Smooth muscle cell (in vitro differentiated cells): Measurements from ENCODE around the gene ZNF500. TPM values are rescaled to one million over a fixed set of nuclear protein-coding genes. Genes with fewer than 3 reads are reported as not detected.

Experiments
- DNase-seq: peaks from one replicate; lab custom pipeline; 2025; ENCODE audit not compliant: unreplicated experiment; lab: John Stamatoyannopoulos, UW
- H2AFZ ChIP-seq: fragments of 200-600 bp; sonication (generic); 2 replicates; pipeline ENCODE4 v1.6.0; 2016; ENCODE audit warnings: antibody characterized with exemption, low read depth, mild to moderate bottlenecking
- H3F3A ChIP-seq: fragments of 200-600 bp; sonication (generic); 2 replicates; pipeline ENCODE4 v1.6.0; 2017; ENCODE audit warnings: antibody characterized with exemption, low read depth
- H3K27ac ChIP-seq: fragments of 200-600 bp; sonication (generic); 2 replicates; pipeline ENCODE4 v1.5.1; 2016; ENCODE audit warnings: low read depth, mild to moderate bottlenecking
- H3K27me3 ChIP-seq: fragments of 200-600 bp; sonication (generic); 2 replicates; pipeline ENCODE4 v1.6.1; 2016; ENCODE audit warnings: low read depth, mild to moderate bottlenecking
- H3K36me3 ChIP-seq: fragments of 200-600 bp; sonication (generic); 2 replicates; pipeline ENCODE4 v1.5.1; 2016; ENCODE audit warnings: low read depth
- H3K4me1 ChIP-seq: fragments of 200-600 bp; sonication (generic); 2 replicates; pipeline ENCODE4 v1.5.1; 2016; ENCODE audit warnings: low read depth
- H3K4me2 ChIP-seq: fragments of 200-600 bp; sonication (generic); 2 replicates; pipeline ENCODE4 v1.6.0; 2016; ENCODE audit warnings: mild to moderate bottlenecking
- H3K4me3 ChIP-seq: fragments of 200-600 bp; sonication (generic); 2 replicates; pipeline ENCODE4 v1.5.1; 2016; ENCODE audit warnings: mild to moderate bottlenecking
- H3K79me2 ChIP-seq: fragments of 200-600 bp; sonication (generic); 2 replicates; pipeline ENCODE4 v1.6.0; 2016; ENCODE audit warnings: low read depth, mild to moderate bottlenecking
- H3K9ac ChIP-seq: fragments of 200-600 bp; sonication (generic); 2 replicates; pipeline ENCODE4 v1.6.0; 2016; ENCODE audit warnings: low read depth
- H3K9me3 ChIP-seq: fragments of 200-600 bp; sonication (generic); replicated peaks from 2 replicates; pipeline ENCODE4 v1.5.1; 2016; ENCODE audit warnings: low read depth
- H4K20me1 ChIP-seq: fragments of 200-600 bp; sonication (generic); 2 replicates; pipeline ENCODE4 v1.6.0; 2016; ENCODE audit warnings: low read depth
- CTCF ChIP-seq: fragments of 200-600 bp; sonication (generic); IDR thresholded peaks from 2 replicates; pipeline ENCODE4 v1.5.1; 2017; ENCODE audit warnings: borderline replicate concordance, mild to moderate bottlenecking, antibody characterized with exemption; ENCODE audit not compliant: insufficient read depth, poor library complexity, severe bottlenecking
- WGBS: methylation state at CpG from one replicate; pipeline ENCODE4 v1.1.7; 2016; ENCODE audit warnings: low lambda C conversion rate; 5-methylcytosine and 5-hydroxymethylcytosine counted together
- polyA plus RNA-seq: library from polyadenylated mRNA; unstranded; fragments of >200 nt; fragmentation: Nextera tagmentation; extraction: Ambion mirVana; gene quantifications from 2 replicates; pipeline ENCODE4 v1.2.1, GENCODE V29; 2016
- total RNA-seq: library from RNA; depleted of rRNA; stranded (reverse); fragments of >200 nt; gene quantifications from 2 replicates; pipeline ENCODE4 v1.2.3, GENCODE V29; 2014

The ZNF500 gene
- total and polyA plus RNA-seq, 2 experiments from 2014 or later = 4.1 to 7.1 TPM

GRCh38 chr16:4795181-4795827 lies 28.3 kb upstream of the ZNF500 start, which contains the start of gene SMIM22:
Gene SMIM22 (plus strand): TSS chr16:4795369. CDS start chr16:4795735, 366 bp downstream.
- no peak within 1 kb of the TSS for H3K4me2 ChIP-seq
- H2AFZ ChIP-seq = no peak within 1 kb of the TSS
- H3F3A ChIP-seq = no peaks in the 10 kb centered on the region
- 96% methylated on average over 14 of the region's 14 CpGs for WGBS
- no peaks in the 10 kb centered on the region for H3K36me3 ChIP-seq
- no peaks in the 10 kb centered on the region for H3K27me3 ChIP-seq
- no peaks in the 10 kb centered on the region for H3K79me2 ChIP-seq
- no peak within 1 kb of the TSS for H3K4me3 ChIP-seq
- H4K20me1 ChIP-seq = no peaks in the 10 kb centered on the region
- DNase-seq = no peak
- no peak within 1 kb of the TSS for H3K27ac ChIP-seq
- TF ChIP-seq CTCF = no peak
- no peaks in the 10 kb centered on the region for H3K4me1 ChIP-seq
- H3K9me3 ChIP-seq = no peaks in the 10 kb centered on the region
- no peak within 1 kb of the TSS for H3K9ac ChIP-seq

- no peaks in the 10 kb centered on the region for H3K36me3 ChIP-seq
- H3F3A ChIP-seq = no peaks in the 10 kb centered on the region
- no peaks in the 10 kb centered on the region for H3K4me1 ChIP-seq
- DNase-seq = no peak
- H3K4me3 ChIP-seq = no peak overlapping the region
- no peaks in the 10 kb centered on the region for H4K20me1 ChIP-seq
- WGBS = 68% methylated on average over 13 of the region's 13 CpGs
- no peak overlapping the region for H3K4me2 ChIP-seq
- no peaks in the 10 kb centered on the region for H3K9me3 ChIP-seq
- H3K79me2 ChIP-seq = no peaks in the 10 kb centered on the region
- no peak overlapping the region for H2AFZ ChIP-seq
- no peaks in the 10 kb centered on the region for H3K27me3 ChIP-seq
- H3K9ac ChIP-seq = no peak overlapping the region
- H3K27ac ChIP-seq = no peak overlapping the region
- TF ChIP-seq CTCF = no peak
Measured at GRCh38 chr16:4792951-4793513, 26.1 kb upstream of the ZNF500 start.

- no peaks in the 10 kb centered on the region for H3K9me3 ChIP-seq
- no peaks in the 10 kb centered on the region for H4K20me1 ChIP-seq
- 93% methylated on average over 10 of the region's 10 CpGs for WGBS
- no peaks in the 10 kb centered on the region for H3F3A ChIP-seq
- DNase-seq = no peak
- H3K27ac ChIP-seq = no peak overlapping the region
- no peaks in the 10 kb centered on the region for H3K79me2 ChIP-seq
- H3K4me1 ChIP-seq = no peaks in the 10 kb centered on the region
- no peaks in the 10 kb centered on the region for H3K36me3 ChIP-seq
- no peak overlapping the region for H3K9ac ChIP-seq
- H3K27me3 ChIP-seq = no peaks in the 10 kb centered on the region
- no peak overlapping the region for H3K4me3 ChIP-seq
- no peak overlapping the region for H3K4me2 ChIP-seq
- no peak overlapping the region for H2AFZ ChIP-seq
- no peak for TF ChIP-seq CTCF
Measured at GRCh38 chr16:4790871-4791270, 23.9 kb upstream of the ZNF500 start.

- Histone ChIP-seq H4K20me1 (no peaks in the 10 kb centered on the region), H3K36me3 (no peaks in the 10 kb centered on the region), H2AFZ (no peak overlapping the region), H3K79me2 (no peaks in the 10 kb centered on the region), H3K27me3 (no peaks in the 10 kb centered on the region), H3K4me2 (no peak overlapping the region), H3F3A (no peaks in the 10 kb centered on the region), H3K4me3 (no peak overlapping the region), H3K27ac (no peak overlapping the region), H3K9me3 (no peaks in the 10 kb centered on the region), H3K9ac (no peak overlapping the region), H3K4me1 (no peaks in the 10 kb centered on the region)
- DNase-seq = no peak
- 88% methylated on average over 10 of the region's 10 CpGs for WGBS
- TF ChIP-seq CTCF = no peak
Measured at GRCh38 chr16:4790261-4790660, 23.3 kb upstream of the ZNF500 start.
